HT-29 (cell line): ENCODE measurements around the gene KCNJ18. TPM values are rescaled to one million over a fixed set of nuclear protein-coding genes. Genes with fewer than 3 reads are reported as not detected.
"Not testable (repeated sequence)": the region's sequence is repeated elsewhere in the genome, so short reads cannot be mapped to it uniquely, and the experiment has no call there.

Experiments
- DNase-seq: peaks from one replicate; pipeline ENCODE4 v3.0.0-alpha.2; 2015; ENCODE audit warnings: low spot score
- total RNA-seq: library from RNA; depleted of rRNA; stranded (reverse); fragments of >200 nt; shearing (Covaris generic); gene quantifications from 2 replicates; pipeline ENCODE4 v1.2.3, GENCODE V29; 2014

KCNJ18 gene
- total RNA-seq, 1 experiment from 2014 or later: not detected

- not testable (repeated sequence) for DNase-seq
Measured at GRCh38 chr17:21685061-21685795, 7.1 kb upstream of the KCNJ18 start.

GRCh38 chr17:21686165-21687015 lies 5.9 kb upstream of the KCNJ18 start:
- no peak for DNase-seq

GRCh38 chr17:21687136-21687953 lies 5.0 kb upstream of the KCNJ18 start:
- no peak for DNase-seq

DNA sequence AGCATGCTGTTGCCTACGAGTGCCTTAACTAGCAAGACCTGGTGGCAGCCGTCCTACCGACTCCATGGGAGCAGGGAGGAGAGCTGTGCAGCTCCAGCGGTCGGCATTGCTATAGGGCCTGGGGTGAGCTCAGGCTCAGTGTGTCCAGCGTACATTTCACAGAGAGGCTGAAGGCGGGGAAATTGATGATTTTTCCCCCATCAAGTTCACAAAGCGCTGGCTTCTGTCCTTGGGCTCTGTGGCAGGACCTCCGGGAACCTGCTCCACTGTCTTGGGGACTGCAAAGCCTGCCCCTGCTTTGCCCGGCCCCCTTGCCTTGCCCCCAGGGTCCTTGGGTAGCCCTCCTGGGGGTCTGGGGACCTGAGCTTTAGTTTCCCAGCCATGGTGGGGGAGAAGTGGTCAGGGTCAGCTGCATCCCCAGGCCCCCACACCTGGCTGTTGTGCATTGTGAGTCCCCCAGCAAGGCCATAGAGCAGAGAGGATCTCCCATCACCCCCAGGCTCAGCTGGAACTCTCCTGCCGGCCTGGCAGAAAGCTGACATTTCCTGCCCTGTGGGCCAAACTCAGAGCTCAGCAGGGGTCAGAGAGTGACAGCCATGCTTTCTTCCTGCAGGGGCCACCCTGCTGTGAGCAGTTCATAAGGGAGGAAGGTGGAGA lies 3.9 kb upstream of the KCNJ18 start:
- DNase-seq: no peak

- no peak for DNase-seq
Measured at GRCh38 chr17:21689604-21690003, 2.7 kb upstream of the KCNJ18 start.

DNA sequence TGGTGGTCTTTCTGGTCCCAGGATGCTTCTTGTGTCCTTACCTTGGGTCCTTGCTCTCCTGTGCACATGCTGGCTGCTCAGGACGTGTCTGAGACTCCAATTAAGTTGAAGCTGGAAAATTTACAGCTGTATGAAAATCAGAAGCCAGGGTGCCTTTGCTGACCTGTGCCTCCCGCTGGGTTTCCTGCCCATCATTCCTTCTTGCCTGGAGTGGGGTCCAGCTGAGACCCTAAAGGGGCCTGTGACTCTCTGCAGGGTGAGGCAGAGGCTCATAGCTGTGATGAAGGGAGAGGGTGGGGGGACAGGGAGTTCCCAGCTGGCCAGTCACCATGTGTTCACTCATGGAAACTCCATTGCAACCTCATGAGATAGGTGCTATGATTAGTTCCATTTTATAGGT lies 1.5 kb upstream of the KCNJ18 start:
- DNase-seq: not testable (repeated sequence)

GRCh38 chr17:21691481-21691880 lies 842 bp upstream of the KCNJ18 start:
- DNase-seq: not testable (repeated sequence)

- DNase-seq: not testable (repeated sequence)
Measured at GRCh38 chr17:21692704-21693065, 362 bp downstream of the KCNJ18 start.

- DNase-seq: not testable (repeated sequence)
Measured at GRCh38 chr17:21693391-21693796, 1.1 kb downstream of the KCNJ18 start.

DNA sequence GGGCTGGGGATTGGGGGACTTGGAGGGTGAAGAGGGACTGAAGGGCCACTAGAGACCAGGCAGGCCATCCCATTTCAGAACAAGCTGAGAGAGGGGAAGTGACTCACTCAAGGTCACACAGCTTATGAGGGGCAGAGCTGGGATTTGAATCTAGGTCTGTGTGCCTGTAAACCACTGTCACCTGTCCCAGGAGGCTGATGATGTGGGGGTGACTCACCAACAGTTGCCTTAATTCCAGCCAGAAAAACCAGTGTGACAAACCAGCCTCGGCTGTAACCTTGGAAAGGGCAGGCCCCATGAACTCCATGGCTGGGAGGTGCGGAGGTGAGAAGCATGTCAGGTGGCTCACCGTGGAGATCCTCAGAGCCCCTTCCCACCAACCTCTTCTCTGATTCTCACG lies 1.6 kb downstream of the KCNJ18 start:
- DNase-seq: not testable (repeated sequence)

GRCh38 chr17:21696227-21696626 lies 3.9 kb downstream of the KCNJ18 start:
- DNase-seq: not testable (repeated sequence)

DNA sequence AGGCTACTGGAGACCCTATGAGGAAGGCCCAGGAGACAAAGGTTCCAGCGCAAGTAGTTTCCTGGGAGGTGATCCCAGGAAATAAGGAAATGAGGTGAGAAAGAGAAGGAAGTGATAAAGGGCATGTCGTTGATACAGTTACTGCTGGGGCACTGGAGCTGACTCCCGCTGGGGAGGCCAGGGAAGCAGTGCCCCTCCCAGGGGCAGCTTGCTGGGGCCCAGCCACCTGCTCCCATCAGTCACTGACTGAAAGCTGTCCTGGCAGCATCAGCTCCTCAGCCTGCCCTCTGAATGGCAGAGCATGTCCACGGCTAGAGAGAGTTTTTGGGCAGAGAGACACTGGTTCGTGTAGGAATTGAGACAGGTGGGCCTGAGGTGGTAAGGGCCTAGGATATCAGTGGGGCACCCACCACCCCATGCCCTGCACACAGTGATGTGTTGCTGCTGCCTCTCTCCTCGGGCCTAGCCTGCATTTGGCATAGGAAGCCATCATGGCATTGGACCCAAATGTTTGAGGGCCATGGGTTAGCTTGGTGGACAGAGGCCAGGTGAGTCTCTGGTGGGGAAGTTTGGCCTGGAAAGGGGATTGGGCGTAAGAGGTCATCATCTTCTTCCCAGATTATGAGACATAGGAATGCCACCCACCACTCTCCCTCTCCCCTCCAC lies 4.7 kb downstream of the KCNJ18 start:
- not testable (repeated sequence) for DNase-seq

- DNase-seq: not testable (repeated sequence)
Measured at GRCh38 chr17:21697508-21697860, 5.2 kb downstream of the KCNJ18 start.

- not testable (repeated sequence) for DNase-seq
Measured at GRCh38 chr17:21698437-21699075, 6.2 kb downstream of the KCNJ18 start.

DNA sequence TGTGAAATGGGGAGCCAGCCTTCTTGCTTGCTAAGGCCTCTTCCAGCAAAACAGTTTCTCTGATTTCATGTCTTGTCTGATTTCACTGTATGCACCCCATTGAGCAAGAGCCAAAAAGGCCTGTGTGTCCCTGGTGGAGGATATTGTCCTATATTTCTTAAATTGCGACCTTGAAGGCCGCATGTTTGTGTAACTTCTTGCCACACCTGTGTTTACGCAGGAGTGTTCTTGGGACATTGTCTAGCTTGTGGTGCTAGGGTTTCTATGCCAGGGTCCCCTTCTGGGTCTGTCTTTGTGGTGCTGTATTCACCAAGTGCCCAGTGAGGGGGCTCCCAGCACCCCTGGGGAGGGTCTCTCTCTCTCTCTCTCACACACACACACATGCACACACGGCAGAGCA lies 6.8 kb downstream of the KCNJ18 start:
- not testable (repeated sequence) for DNase-seq

- not testable (repeated sequence) for DNase-seq
Measured at GRCh38 chr17:21699573-21700236, 7.4 kb downstream of the KCNJ18 start.

- not testable (repeated sequence) for DNase-seq
Measured at GRCh38 chr17:21701090-21701489, 8.8 kb downstream of the KCNJ18 start.

GRCh38 chr17:21702029-21702428 lies 9.7 kb downstream of the KCNJ18 start:
- DNase-seq: not testable (repeated sequence)

DNA sequence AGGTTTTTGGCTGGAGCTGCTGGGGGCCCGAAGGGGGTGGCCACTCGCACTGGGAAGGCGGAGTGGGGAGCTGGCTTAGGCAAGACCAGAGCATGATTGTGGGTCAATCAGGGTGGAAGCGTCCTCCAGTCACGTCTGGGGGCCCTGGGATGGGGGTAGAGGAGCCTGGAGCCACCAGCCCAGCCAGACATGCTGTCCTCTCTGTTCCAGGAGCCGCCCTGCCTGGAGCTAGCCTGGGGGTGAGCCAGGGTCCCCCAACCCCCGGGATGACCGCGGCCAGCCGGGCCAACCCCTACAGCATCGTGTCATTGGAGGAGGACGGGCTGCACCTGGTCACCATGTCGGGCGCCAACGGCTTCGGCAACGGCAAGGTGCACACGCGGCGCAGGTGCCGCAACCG lies 10.2 kb downstream of the KCNJ18 start:
- not testable (repeated sequence) for DNase-seq
